AG04450 (cell line): ENCODE measurements around the gene BMERB1. TPM values are rescaled to one million over a fixed set of nuclear protein-coding genes. Genes with fewer than 3 reads are reported as not detected.

Source experiments
- CTCF ChIA-PET: fragments of 300-600, 350-600 bp; formaldehyde crosslinking; extraction: SDS; loops from one replicate; lab custom pipeline; 2022; ENCODE audit warnings: antibody characterized with exemption, inconsistent platforms; lab: Charles Lee
- POLR2A ChIA-PET: fragments of 350-600 bp; formaldehyde crosslinking; extraction: SDS; loops from one replicate; lab custom pipeline; 2021; ENCODE audit warnings: antibody characterized with exemption, inconsistent platforms; lab: Yijun Ruan, JAX
- DNase-seq: peaks from one replicate; pipeline ENCODE4 v3.0.0-alpha.2; 2011; ENCODE audit warnings: low read depth, low spot score
- H3K27ac ChIP-seq: one replicate; pipeline ENCODE4 v1.5.1; 2012; ENCODE audit warnings: low read depth, low read length, control low read depth
- H3K27me3 ChIP-seq: one replicate; pipeline ENCODE4 v1.6.0; 2012; ENCODE audit warnings: low read length; ENCODE audit not compliant: control insufficient read depth, insufficient read depth
- H3K4me3 ChIP-seq: 2 replicates; pipeline ENCODE4 v1.5.1; 2011; ENCODE audit warnings: mild to moderate bottlenecking, low read depth, low read length, control low read depth
- H3K9me3 ChIP-seq: 2 replicates; pipeline ENCODE4 v1.5.1; 2012; ENCODE audit warnings: low read length; ENCODE audit not compliant: control insufficient read depth, insufficient read depth
- CTCF ChIP-seq: IDR thresholded peaks from 2 replicates; pipeline ENCODE4 v1.5.1; 2011; ENCODE audit warnings: low read depth, low read length, control low read depth, inconsistent platforms
- polyA plus RNA-seq: library from polyadenylated mRNA; depleted of rRNA; stranded (reverse); fragments of >200 nt; gene quantifications from 2 replicates; pipeline ENCODE4 v1.2.3, GENCODE V29; 2011

Gene BMERB1
- polyA plus RNA-seq, 1 experiment, result 43.9 TPM

- CTCF ChIA-PET, result no interaction called here
- peaks cover 3% of the 10 kb centered on the region; the same call in 1 of the 2 replicates for H3K9me3 ChIP-seq
- no peak overlapping the region for H3K27ac ChIP-seq
- no peak overlapping the region for H3K4me3 ChIP-seq
- TF ChIP-seq CTCF, result no peak
- POLR2A ChIA-PET, result no interaction called here
- H3K27me3 ChIP-seq, result no peaks in the 10 kb centered on the region
- no peak for DNase-seq
Observed at GRCh38 chr16:15611610-15612009, 177.2 kb downstream of the BMERB1 start.

DNA sequence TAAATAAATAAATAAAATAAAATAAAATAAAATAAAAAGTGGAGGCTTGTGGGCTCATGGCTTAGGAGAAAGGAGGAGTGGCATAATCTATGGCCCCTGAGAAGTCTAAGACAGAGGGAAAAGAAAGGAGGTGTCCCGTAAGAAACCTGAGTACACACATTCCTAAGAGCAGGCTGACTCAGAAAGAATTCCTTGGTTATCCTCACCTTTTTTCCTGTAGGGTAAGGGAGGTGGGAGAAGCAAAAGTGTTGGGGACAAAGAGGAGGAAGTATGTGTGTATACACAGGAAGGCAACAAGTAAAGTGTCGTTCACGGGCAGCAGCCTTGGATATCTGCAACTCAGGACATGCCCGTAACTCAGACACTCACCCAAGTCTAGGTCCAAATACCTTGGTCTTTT lies 179.3 kb downstream of the BMERB1 start:
- Histone ChIP-seq H3K27ac (no peak overlapping the region), H3K9me3 (peaks cover 3% of the 10 kb centered on the region; the same call in 1 of the 2 replicates), H3K27me3 (no peaks in the 10 kb centered on the region), H3K4me3 (no peak overlapping the region)
- POLR2A ChIA-PET, result no interaction called here
- CTCF ChIA-PET, result no interaction called here
- DNase-seq, result no peak
- no peak for TF ChIP-seq CTCF

- TF ChIP-seq CTCF, result no peak
- ChIA-PET CTCF (no interaction called here), POLR2A (no interaction called here)
- DNase-seq, result no peak
- H3K27me3 ChIP-seq, result no peaks in the 10 kb centered on the region
- H3K4me3 ChIP-seq, result no peak overlapping the region
- H3K9me3 ChIP-seq, result peaks cover 2% of the 10 kb centered on the region; the same call in 1 of the 2 replicates
- H3K27ac ChIP-seq, result no peak overlapping the region
Observed at GRCh38 chr16:15616012-15616411, 181.6 kb downstream of the BMERB1 start.

DNA sequence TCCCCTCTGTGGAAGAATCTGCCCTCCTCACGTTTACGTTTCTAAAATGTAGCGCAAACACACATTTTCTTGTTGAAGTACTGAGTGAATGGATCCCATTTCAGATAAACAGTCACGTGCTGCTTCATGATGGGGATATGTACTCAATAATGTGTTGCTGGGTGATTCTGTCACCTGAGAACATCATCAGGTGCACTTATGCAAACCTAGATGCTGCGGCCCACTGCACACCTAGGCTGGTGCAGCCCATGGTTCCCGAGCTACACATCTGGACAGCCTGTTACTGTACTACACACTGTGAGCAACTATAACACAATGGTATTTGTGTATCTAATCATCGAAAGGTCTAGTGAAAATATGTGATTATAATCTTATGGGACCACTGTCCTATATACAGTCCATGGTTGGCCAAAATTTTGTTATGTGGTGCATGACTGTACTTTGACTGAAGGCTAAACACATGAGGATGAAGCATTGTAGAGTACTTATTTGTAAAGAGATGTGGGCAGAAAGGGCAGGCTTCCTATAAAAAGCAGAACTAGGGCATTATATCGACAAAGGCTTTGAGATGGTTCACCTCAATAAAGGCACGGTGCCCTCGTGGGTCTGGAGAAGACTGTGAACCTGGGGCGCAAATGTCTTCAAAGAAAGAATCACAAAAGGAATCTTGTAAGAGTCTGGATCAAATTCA lies 182.2 kb downstream of the BMERB1 start:
- DNase-seq, result no peak
- Histone ChIP-seq H3K27ac (no peak overlapping the region), H3K27me3 (no peaks in the 10 kb centered on the region), H3K9me3 (no peaks in the 10 kb centered on the region), H3K4me3 (no peak overlapping the region)
- ChIA-PET POLR2A (no interaction called here), CTCF (no interaction called here)
- TF ChIP-seq CTCF, result no peak

GRCh38 chr16:15617901-15618300 lies 183.5 kb downstream of the BMERB1 start:
- ChIA-PET POLR2A (no interaction called here), CTCF (no interaction called here)
- no peaks in the 10 kb centered on the region for H3K27me3 ChIP-seq
- no peak for DNase-seq
- no peaks in the 10 kb centered on the region for H3K9me3 ChIP-seq
- no peak overlapping the region for H3K4me3 ChIP-seq
- TF ChIP-seq CTCF, result no peak
- H3K27ac ChIP-seq, result peak overlapping the region; percentile 57
